Smooth muscle cell of the pulmonary artery (primary cell): ENCODE measurements around the gene NKAPL. TPM values are rescaled to one million over a fixed set of nuclear protein-coding genes. Genes with fewer than 3 reads are reported as not detected.

Experiments
- total RNA-seq: library from RNA; depleted of rRNA; stranded (reverse); fragments of >200 nt; gene quantifications from 2 replicates; pipeline ENCODE4 v1.2.3, GENCODE V29; 2014

NKAPL gene
- total RNA-seq, result 0.96 and 1.7 TPM in 2 replicates

DNA sequence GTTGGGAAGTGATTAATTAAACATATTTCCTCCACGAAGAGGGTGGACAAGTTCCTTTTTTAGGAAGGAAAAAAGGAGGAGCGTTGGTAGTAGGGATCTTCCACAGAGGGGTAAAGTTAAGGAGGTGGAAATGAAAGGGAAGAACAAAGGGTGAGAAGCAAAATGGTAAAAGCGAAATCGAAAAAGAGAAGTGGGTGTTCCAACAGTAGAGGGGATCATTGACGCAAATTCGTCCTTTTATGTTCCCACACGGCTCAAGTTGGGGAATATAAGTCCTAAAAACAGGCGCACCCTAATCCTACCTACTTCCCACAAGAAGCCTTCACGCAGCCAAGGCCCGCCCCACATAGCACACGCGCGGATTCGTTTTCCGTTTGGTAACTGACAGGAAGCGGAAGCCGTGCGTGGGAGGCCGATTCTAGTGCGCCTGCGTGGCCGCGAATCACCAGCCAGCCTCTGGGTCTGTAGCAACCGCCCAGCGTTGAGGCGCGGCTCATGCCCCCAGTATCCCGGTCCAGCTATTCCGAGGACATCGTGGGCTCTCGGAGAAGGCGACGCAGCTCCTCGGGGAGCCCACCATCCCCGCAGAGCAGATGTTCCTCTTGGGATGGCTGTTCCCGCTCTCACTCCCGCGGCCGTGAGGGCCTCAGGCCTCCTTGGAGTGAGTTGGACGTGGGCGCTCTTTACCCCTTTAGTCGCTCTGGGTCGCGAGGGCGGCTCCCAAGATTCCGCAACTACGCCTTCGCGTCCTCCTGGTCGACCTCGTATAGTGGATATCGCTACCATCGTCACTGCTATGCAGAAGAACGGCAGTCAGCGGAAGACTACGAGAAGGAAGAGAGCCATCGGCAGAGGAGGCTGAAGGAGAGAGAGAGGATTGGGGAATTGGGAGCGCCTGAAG is at the start of gene NKAPL:
TSS of gene NKAPL (plus strand) at position 421 of the 901 bp plus-strand sequence. CDS start at position 496, 75 bp downstream.

DNA sequence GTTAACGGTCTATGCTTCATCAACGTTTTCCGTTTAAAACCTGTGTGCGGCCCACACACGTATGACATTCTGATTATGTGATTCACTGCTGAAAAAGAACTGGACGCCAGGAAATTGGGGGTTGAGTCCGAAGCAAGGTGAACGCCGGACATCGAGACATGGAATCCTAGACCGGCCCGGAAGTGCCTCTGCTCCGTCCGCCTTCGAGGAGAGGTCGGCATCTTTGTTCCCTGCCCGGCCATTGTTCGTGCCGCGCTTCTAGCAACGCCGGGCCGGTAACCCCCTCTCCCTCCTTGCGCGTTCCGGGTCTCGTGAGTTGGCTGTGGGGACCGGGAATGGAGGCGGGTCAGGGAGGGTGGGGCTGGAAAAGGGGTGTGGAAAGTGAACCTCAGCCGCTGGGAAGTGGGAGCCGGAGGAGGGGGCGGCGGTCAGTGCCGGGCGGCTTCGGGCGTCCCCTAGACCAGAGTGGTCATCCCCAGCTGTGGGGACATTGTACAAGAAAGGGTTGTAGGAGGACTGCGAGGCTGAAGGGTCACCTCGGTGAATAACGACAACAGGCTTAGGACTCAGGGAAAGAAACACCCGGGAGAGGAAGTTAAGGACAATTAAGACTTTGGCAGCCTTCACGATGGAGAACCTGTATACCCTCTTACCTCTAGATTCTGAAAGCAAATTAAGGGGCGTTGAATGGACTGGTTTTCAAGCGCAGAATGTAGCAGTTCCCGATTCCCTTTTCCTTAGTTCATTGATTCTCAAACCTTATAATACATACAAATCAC is 33.9 kb upstream of the NKAPL start, which contains the start of gene ZSCAN9:
TSS of gene ZSCAN9 (plus strand) at position 220 of the 779 bp plus-strand sequence. CDS start 1,810 bp downstream, outside the sequence.

DNA sequence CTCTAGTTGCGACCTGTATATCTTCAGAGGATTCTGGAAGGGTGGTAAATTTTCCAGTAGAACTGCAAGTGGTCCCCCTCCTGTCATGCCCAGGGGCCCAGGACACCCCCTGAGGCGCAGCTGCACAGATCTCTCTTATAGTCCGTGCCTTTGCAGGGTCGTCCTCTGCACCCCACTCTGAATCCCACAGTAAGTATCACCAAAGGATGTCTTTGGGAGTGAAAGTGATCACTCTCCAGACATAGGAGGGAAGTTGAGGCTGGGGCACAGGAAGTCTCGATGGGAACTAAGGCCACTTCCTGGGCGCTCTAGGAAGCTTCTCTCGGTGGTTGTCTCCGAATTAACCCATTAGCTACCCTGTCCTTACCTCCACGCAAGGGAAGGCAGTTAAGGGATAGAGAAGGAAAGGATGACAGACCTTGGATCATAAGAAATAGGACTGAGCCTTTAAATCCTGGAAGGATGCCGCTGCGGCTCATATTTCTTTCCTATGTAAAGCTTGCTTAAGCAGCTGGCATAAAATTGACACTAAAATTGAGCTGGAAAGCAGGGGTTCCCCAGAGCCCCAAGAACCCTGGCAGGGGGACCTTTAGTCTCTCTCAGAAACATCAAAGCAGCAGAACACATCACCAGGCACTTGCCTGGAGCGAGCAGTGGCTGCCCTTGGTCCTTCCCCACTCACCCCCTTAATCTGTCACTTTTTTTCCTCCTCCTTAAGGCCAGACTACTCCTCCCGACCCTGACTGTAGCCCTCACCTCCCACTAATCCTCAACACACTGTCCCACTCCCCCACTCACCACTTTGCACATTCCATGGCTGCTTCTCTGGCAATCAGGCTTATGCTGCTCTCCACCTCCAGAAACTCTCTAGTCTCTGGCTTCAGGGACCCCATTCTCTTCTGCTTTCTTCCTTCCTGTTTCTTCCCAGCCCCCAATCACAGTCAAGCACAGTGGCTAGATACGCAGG is 6.8 kb upstream of the NKAPL start, which contains the start of gene ZKSCAN4:
TSS of gene ZKSCAN4 (minus strand) at position 261 of the 967 bp plus-strand sequence. CDS start 289 bp downstream, outside the sequence.

DNA sequence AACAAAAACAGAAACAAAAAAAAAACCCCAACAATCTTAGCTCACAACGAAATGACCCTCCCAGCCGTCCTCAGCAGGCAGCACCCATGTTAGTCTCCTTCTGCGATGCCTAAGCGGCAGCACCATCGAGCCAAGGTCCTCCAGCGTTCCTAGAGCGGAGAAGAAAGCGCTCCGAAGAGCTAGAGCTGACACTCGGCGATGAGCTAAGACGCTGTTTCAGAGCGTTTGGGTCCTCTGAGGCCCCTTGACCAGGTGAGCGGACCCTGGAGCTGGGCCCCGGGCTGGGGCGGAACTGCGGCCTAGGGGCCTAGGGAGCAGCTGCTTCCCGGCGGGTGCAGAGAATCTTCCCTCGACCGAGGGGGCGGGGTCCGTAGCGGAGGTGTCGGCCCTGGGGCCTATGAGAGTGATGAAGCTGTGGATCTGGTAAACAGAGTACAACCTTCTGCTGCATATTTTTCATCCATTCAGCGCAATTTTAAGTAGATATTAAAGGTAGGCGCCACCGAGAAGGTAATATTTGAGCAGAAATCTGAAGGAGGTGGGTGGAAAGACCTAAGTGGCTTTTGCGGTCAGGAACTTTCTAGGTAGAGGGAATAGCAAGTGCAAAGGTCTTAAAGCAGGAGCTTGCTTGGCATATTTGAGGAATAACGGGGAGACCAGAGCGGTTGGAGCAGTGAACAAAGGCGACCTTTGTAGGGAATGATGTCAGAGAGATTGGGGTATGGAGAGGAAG is 8.0 kb downstream of the NKAPL start, which contains the start of gene ZSCAN26:
TSS of gene ZSCAN26 (plus strand) at position 182 of the 733 bp plus-strand sequence. CDS start 4,777 bp downstream, outside the sequence.

GRCh38 chr6:28281288-28282064 is 22.4 kb downstream of the NKAPL start, which contains the start of gene PGBD1:
Gene PGBD1 (plus strand): TSS chr6:28281572. CDS start chr6:28283814, 2,242 bp downstream.

Other genes with a start within 250 kb of the NKAPL start
- 0.13 and 0.26 TPM in 2 replicates for gene ZNF165, start 178.7 kb upstream of the NKAPL start, total RNA-seq
- gene ZSCAN16, start 134.7 kb upstream of the NKAPL start, total RNA-seq, result 1.7 and 2.2 TPM in 2 replicates
- gene ZKSCAN8, start 117.4 kb upstream of the NKAPL start, total RNA-seq, result 23.0 and 26.4 TPM in 2 replicates
- gene ZSCAN9, start 34.0 kb upstream of the NKAPL start, total RNA-seq, result 8.3 and 12.6 TPM in 2 replicates
- gene ZKSCAN4, start 7.0 kb upstream of the NKAPL start, total RNA-seq, result 4.8 and 6.0 TPM in 2 replicates
- gene ZSCAN26, start 7.8 kb downstream of the NKAPL start, total RNA-seq, result 16.4 and 17.9 TPM in 2 replicates
- 4.4 and 4.9 TPM in 2 replicates for gene PGBD1, start 22.3 kb downstream of the NKAPL start, total RNA-seq
- 4.2 and 4.4 TPM in 2 replicates for gene ZSCAN31, start 76.9 kb downstream of the NKAPL start, total RNA-seq
- gene ZKSCAN3, start 90.7 kb downstream of the NKAPL start, total RNA-seq, result 6.9 and 8.3 TPM in 2 replicates
- 5.8 and 6.3 TPM in 2 replicates for gene ZSCAN12, start 140.4 kb downstream of the NKAPL start, total RNA-seq
- gene ZSCAN23, start 184.2 kb downstream of the NKAPL start, total RNA-seq, result 4.7 TPM in 2 replicates